B cell (primary cell): ENCODE data around the gene RASGRF2.

Source experiments
- CTCF ChIP-seq: fragments of 200-600 bp; IDR thresholded peaks from one replicate; pipeline ENCODE4 v1.8.0; 2022; ENCODE audit warnings: antibody characterized with exemption, mild to moderate bottlenecking
- EZH2 ChIP-seq: IDR thresholded peaks from 2 replicates; pipeline ENCODE4 v1.6.1; 2012; ENCODE audit warnings: borderline replicate concordance, low read depth, mild to moderate bottlenecking, moderate library complexity, low read length; ENCODE audit not compliant: insufficient read depth, poor library complexity, severe bottlenecking

GRCh38 chr5:81249240-81249639, 289.1 kb downstream of the RASGRF2 start:
- TF ChIP-seq CTCF, result no peak
- TF ChIP-seq EZH2, result no peak
